NCI-H526 treated with DMSO at 0.1 percent for 48 hours (cell line): ENCODE data around the gene CPNE6.

ENCODE experiments used
- DNase-seq: peaks from one replicate; lab custom pipeline; 2025; lab: John Stamatoyannopoulos, UW

CPNE6 gene

DNA sequence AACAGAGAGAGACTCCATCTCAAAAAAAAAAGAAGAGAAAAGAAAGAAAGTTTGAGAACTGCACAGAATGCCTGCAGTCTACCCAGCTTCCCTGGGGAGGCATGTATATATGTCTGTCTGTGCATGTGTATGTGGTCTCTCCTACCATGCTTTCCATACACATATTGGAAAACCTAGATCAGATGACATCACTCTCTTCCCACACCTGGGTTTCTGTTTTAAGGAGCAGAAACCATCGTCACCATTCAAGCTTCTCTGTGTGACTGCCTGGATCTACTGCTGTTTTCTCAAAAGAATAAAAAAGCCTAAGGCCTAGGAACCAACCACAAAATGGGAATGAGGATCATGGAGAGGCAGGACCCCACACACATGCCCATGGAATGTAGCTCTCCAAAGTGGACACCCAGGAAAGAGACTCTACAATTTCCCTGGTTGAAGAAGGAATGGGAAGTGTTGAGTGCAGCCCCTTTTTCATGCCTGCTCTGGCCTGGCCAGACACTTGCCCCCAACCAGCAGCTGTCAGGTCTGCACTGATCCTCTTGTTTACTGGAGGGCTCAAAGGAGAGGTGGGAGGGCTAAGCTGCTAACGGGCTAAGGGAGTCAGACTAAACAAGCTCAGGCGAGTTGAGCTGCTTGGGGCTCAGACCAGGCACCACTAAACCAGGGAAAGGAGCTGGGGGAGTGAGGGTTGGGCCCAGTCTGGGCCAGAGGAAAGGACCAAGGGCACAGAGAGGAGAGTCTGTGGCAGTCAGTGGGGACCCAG is 15.0 kb downstream of the CPNE6 start:
- no peak for DNase-seq

- DNase-seq: no peak
Measured at GRCh38 chr14:24087004-24087403, 15.6 kb downstream of the CPNE6 start.

- DNase-seq: no peak
Measured at GRCh38 chr14:24088095-24088494, 16.7 kb downstream of the CPNE6 start.

DNA sequence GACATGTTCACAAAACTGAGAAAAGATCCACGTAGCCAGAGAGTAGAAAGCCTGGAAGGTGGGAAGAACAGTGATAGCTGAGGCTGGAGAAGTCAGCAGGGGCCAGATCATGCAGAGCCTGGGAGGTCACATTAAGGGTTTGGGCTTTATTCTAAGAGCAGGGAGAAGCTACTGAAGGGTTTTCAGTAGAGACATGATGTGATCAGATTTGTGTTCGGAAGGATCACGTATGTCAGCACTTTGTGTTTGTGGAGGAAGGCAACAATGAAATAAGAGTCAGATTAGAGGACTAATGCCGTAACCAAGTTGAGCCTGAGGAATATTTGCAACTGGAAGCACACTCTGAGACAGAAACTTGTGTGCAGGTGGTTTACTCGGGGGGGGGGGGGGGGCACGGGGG is 18.5 kb downstream of the CPNE6 start:
- no peak for DNase-seq

DNA sequence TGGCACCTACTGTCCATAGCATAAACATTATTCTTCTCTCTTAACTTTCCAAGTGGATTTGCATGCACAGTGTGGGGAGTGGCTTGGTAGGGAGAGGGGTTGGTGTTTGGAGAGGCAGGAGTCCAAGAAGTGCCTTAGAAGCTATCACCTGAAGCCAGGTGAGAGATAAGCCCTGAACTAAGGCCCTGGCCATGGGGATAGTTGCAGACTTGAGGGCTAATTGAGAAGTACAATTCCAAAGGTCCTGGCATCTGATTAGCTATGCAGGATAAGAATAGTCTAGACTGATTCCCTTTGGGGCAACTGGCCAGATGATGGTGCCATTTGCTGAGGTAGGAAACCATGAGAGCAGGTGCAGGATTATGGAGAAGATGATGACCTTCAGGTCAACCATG is 20.7 kb downstream of the CPNE6 start:
- no peak for DNase-seq

- no peak for DNase-seq
Measured at GRCh38 chr14:24092505-24093206, 21.3 kb downstream of the CPNE6 start.

- DNase-seq: no peak
Measured at GRCh38 chr14:24093207-24093900, 22.0 kb downstream of the CPNE6 start.

DNA sequence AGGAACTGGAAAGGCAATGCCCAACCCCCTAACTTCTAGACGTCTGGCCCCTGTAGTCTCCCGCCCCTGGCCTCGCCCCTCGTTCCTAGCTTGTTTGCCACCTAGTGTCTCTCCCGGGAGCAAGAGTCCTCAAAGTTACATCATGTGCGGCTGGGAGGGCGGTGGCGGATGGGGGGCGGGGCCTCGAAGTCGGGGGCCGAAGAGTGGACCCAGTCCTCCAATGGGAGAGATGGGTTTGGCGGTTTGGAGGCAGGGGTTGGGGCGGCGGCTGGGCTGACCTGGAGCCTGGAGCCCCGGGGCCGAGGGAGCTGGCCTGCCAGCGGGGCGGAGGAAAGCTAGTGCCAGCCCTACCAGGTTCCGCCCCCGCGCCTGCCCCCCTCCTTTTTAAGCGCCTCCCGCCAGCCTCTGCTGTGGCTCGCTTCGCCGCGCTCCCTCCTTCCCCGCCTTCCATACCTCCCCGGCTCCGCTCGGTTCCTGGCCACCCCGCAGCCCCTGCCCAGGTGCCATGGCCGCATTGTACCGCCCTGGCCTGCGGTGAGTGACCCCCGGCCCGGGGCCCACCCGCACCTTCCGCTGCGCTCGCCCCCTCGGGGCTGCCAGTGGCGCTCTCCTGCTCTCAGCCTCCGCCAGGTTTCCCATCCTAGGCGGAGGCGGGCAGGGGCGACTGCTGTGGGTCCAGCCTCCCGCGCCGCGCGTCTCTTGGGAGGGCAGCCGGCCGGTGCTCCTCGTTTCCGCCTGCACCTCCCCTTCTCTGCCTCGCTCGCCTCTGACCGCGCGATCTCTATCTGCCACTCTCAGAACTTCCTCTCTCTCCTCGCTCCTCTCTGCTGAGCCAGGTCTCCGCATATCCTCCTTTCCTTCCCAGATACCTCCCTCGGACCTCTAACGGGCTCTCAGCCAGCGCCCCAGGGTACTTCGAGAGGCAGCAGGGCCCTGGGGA is 22.8 kb downstream of the CPNE6 start, which contains the start of gene PCK2:
TSS of gene PCK2 (plus strand) at position 411 of the 940 bp plus-strand sequence. CDS start at position 506, 95 bp downstream.
- DNase-seq: peak; percentile 61

DNA sequence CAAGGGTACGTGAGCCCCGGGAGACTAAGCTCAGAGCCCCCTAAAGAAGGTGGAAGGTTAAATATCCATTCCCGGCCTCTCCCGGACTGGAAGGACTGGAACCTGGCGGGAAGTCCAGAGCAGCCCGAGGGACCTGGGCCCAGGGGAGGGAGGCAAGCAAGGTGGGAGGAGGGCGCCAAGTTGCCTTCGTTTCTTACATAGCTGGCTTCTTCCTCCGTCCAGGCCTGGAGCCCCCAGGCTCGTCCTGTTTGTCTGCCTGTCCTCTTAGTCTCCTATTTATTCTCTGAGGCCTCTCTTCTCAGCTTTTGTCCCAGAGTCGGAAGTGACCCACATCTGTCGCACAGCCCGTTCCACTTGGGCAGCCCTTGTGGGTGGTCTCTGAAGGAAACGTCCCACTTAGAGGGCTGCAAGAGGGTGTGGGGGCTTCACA is 23.5 kb downstream of the CPNE6 start:
- no peak for DNase-seq

DNA sequence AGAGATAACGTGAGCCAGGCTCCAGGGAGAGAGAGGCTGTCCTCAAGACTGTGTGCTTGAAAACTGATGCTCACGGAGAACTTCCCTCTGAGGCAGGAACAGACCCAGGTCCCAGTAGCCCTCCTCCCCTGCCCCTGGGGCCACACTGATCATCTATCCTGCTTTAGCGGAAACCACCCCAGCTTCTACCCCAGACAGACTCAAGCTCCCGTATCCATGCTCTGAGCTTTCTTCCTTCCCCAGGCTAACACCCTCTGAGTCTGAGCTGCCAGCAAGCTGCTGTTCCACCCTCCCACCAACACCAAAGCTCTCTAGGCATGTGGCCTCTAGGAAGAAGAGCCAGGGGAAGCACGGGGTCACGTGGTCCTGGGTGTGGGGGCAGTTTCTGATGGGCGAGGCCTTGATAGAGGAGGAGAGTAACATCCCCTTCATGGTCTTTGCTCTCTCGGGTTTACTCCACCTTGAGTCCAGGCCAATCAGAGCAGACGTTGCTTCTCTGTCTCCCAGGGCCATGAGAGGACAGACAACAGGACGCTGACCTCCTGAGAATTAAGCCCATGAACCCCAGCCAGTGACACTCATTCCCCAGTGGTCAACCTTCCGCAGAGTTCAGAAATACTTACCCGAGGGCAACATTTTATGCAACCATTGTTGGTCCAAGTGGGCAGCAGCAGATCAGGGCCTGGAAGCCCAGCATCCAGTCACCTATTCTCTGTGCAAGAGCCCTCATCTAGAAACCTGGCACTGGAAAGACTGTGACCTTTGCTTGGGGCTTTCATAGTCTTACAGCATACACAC is 24.1 kb downstream of the CPNE6 start:
- no peak for DNase-seq

DNA sequence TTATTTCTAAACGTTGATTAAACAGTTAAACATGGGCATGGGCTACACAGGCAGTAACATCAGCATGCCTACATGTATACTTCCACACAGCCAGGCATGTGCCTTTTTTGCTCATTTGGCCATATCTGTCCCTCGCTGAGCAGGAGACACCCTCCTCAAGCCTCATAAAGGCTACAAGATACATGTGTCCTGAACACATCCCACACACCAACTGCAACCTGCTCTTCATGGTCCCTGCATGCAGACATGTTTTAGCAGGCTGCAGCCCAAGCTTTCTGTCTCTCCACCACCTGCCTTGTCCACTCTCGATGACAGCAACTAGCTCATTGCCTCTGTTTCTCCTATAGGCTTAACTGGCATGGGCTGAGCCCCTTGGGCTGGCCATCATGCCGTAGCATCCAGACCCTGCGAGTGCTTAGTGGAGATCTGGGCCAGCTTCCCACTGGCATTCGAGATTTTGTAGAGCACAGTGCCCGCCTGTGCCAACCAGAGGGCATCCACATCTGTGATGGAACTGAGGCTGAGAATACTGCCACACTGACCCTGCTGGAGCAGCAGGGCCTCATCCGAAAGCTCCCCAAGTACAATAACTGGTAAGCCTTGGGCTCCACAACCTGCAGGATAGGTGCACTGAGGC is 25.3 kb downstream of the CPNE6 start:
- no peak for DNase-seq

- no peak for DNase-seq
Measured at GRCh38 chr14:24098229-24098926, 27.0 kb downstream of the CPNE6 start.

DNA sequence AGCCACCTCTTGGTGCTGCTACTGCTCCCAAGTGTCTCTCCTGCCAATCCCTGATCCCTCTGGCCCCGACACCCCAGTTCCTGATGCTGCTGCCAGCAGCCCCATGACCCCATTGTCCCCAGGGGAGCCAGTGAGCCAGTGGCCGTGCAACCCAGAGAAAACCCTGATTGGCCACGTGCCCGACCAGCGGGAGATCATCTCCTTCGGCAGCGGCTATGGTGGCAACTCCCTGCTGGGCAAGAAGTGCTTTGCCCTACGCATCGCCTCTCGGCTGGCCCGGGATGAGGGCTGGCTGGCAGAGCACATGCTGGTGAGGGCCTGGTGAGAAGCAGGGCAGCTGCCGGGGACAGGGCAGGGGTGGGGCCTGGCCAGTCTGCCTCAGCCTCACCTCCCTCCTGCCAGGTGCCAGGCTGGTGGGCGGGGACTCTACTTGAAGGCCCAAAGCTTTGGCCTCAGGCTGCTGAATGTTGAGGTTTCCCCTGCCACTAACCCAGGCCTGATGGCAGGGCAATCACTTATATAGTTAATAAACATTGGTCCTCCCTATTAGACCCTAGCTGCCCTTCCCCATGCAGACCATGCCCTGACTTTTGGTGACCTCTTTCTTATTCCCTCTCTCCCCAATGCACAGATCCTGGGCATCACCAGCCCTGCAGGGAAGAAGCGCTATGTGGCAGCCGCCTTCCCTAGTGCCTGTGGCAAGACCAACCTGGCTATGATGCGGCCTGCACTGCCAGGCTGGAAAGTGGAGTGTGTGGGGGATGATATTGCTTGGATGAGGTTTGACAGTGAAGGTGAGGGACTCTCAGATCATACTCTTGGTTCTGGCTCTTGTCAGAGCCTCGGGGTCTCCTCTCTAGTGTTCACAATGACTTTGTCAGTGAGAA is 27.8 kb downstream of the CPNE6 start:
- no peak for DNase-seq

GRCh38 chr14:24100197-24100981 is 29.0 kb downstream of the CPNE6 start:
- no peak for DNase-seq

- DNase-seq: no peak
Measured at GRCh38 chr14:24100982-24101494, 29.7 kb downstream of the CPNE6 start.

DNA sequence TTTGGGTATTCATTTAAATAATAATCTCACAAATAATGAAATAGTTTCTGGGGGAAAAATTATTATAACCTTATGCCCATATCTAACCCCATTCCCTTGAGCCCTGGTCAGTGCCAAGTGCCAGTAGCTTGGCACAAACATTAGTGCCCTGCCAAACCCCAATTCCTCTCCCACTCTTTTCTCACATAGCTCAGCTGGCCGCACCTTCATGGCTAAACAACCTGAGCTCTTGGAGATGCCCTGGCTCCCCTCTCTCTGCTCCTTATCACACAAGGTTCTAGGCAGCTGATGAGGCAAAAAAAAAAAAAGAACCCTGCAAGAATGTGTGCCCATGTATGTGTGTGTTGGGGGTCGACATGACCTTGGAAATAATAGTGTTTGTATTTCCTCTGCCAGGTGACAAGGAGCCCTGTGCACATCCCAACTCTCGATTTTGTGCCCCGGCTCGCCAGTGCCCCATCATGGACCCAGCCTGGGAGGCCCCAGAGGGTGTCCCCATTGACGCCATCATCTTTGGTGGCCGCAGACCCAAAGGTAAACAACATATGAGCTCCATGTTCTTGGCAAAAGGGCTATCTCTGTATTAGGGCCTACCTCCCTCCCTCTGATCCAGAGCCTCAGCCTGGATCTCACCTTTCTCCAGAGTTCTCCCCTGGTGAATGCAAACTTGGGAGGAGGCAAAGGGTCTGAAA is 31.1 kb downstream of the CPNE6 start:
- no peak for DNase-seq

GRCh38 chr14:24103451-24103850 is 32.1 kb downstream of the CPNE6 start:
- DNase-seq: no peak
